ENCODE measurements around the gene C1QTNF3. TPM values are rescaled to one million over a fixed set of nuclear protein-coding genes. Genes with fewer than 3 reads are reported as not detected.

C1QTNF3 gene
- total and polyA plus RNA-seq, 2 of the 8 experiments (the other 6 are each of a cell fraction or from before 2014, with no cell fraction given): 1.0 to 1.2 TPM

Small RNAs within 50 kb of the gene (small RNA-seq; reads per million reads assigned to genes)
- gene AC139783.1 (ENCODE audit: insufficient read depth): not detected

Other genes starting within 250 kb of the C1QTNF3 start
- gene ADAMTS12, start 151.2 kb downstream of the C1QTNF3 start, total RNA-seq (2021; fragmentation: NEBNext Ultra II Directional; extraction: Animal tissue kit (Norgen Biotek cat#: 25700)): 12.3 and 12.8 TPM in 2 replicates
- gene ADAMTS12, start 151.2 kb downstream of the C1QTNF3 start, polyA plus RNA-seq (2011; rRNA removed): 4.9 and 6.4 TPM in 2 replicates
- 0.15 TPM in 1 of 2 replicates, not detected in the other for gene RXFP3, start 106.8 kb downstream of the C1QTNF3 start, total RNA-seq (2021; fragmentation: NEBNext Ultra II Directional; extraction: Animal tissue kit (Norgen Biotek cat#: 25700))
- 0.13 TPM in 1 of 2 replicates, not detected in the other for gene RXFP3, start 106.8 kb downstream of the C1QTNF3 start, polyA plus RNA-seq (2011; rRNA removed)
- gene SLC45A2, start 58.5 kb downstream of the C1QTNF3 start, total RNA-seq (2021; fragmentation: NEBNext Ultra II Directional; extraction: Animal tissue kit (Norgen Biotek cat#: 25700)): not detected in 2 replicates
- gene SLC45A2, start 58.5 kb downstream of the C1QTNF3 start, polyA plus RNA-seq (2011; rRNA removed): 0.09 TPM in 1 of 2 replicates, not detected in the other
- 10.1 and 12.6 TPM in 2 replicates for gene AMACR, start 35.2 kb downstream of the C1QTNF3 start, total RNA-seq (2021; fragmentation: NEBNext Ultra II Directional; extraction: Animal tissue kit (Norgen Biotek cat#: 25700))
- 8.7 and 9.1 TPM in 2 replicates for gene AMACR, start 35.2 kb downstream of the C1QTNF3 start, polyA plus RNA-seq (2011; rRNA removed)